NCI-H1694 treated with DMSO at 0.1 percent for 48 hours (cell line): Measurements from ENCODE around the gene DLX1.
"Not testable (repeated sequence)": the region's sequence is repeated elsewhere in the genome, so short reads cannot be mapped to it uniquely, and the experiment has no call there.

ENCODE experiments used
- DNase-seq: peaks from one replicate; lab custom pipeline; 2025; lab: John Stamatoyannopoulos, UW

Gene DLX1

GRCh38 chr2:172065111-172065510 lies 20.2 kb upstream of the DLX1 start:
- DNase-seq, result no peak

GRCh38 chr2:172066394-172066886 lies 18.9 kb upstream of the DLX1 start:
- no peak for DNase-seq

GRCh38 chr2:172067905-172068304 lies 17.4 kb upstream of the DLX1 start:
- not testable (repeated sequence) for DNase-seq

- no peak for DNase-seq
These were observed 14.4 kb upstream of the DLX1 start for GRCh38 chr2:172070936-172071335.

- DNase-seq, result no peak
These were observed 13.0 kb upstream of the DLX1 start for GRCh38 chr2:172072303-172072702.

GRCh38 chr2:172072706-172073105 lies 12.6 kb upstream of the DLX1 start:
- no peak for DNase-seq

GRCh38 chr2:172073518-172073917 lies 11.8 kb upstream of the DLX1 start:
- no peak for DNase-seq

- DNase-seq, result no peak
These were observed 11.1 kb upstream of the DLX1 start for GRCh38 chr2:172074254-172074653.

- DNase-seq, result no peak
These were observed 5.9 kb upstream of the DLX1 start for GRCh38 chr2:172079416-172079815.

- no peak for DNase-seq
These were observed 5.3 kb upstream of the DLX1 start for GRCh38 chr2:172079838-172080640.

GRCh38 chr2:172080641-172081220 lies 4.6 kb upstream of the DLX1 start:
- DNase-seq, result no peak

GRCh38 chr2:172081221-172082022 lies 3.9 kb upstream of the DLX1 start:
- DNase-seq, result no peak

- no peak for DNase-seq
These were observed 3.0 kb upstream of the DLX1 start for GRCh38 chr2:172082105-172082943.

- DNase-seq, result no peak
These were observed 2.2 kb upstream of the DLX1 start for GRCh38 chr2:172082944-172083627.

- DNase-seq, result peak; percentile 3
These were observed 1.5 kb upstream of the DLX1 start for GRCh38 chr2:172083628-172084394.

GRCh38 chr2:172084395-172084644 lies 987 bp upstream of the DLX1 start:
- DNase-seq, result peak; percentile 52

- peak; percentile 94 for DNase-seq
These were observed 455 bp upstream of the DLX1 start for GRCh38 chr2:172084645-172085459.

GRCh38 chr2:172086241-172087206 lies 1.2 kb downstream of the DLX1 start:
- DNase-seq, result no peak
